ENCODE data around the gene EIPR1.
A peak's percentile ranks its signal among the peaks of the same experiment; 100 is the strongest.
"Not testable (repeated sequence)": the region's sequence is repeated elsewhere in the genome, so short reads cannot be mapped to it uniquely, and the experiment has no call there.

The EIPR1 gene

DNA sequence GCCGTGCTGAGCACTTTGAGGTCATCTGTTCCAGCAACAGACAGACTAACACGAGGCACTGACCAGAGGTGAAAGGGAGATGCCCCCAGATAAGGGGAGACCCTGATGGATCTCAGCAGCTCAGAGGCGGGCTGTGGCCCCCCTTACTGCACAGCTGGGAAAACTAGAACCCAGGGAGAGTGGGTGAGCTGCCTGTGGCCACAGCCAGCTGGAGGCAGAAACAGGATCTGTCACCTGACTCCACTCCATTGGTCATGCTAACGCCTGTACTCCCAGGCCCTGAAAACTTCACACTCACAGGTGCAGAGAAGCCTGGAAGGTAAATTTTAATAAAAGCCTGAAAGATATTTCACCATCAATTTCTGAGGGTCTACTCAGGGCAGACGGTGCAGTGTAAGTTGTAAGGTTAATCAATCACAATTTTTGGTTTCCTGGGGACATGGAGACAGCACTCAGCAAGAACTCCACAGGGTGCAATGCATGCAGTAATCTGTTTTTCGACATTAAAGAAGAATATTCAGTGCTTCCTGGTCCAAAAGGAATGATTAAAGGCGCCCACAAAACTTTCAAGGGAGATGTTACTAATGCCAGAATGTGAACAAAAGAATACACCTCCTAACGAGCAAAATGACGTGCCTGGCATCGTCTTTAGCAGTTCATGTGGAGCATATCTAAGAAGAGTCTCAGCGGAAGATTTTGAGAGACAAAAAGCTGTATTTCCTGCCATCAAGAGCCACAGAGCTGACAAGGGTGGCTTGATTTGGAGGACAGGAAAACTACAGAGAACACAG is 173.4 kb downstream of the EIPR1 start:
- no peak for DNase-seq

DNA sequence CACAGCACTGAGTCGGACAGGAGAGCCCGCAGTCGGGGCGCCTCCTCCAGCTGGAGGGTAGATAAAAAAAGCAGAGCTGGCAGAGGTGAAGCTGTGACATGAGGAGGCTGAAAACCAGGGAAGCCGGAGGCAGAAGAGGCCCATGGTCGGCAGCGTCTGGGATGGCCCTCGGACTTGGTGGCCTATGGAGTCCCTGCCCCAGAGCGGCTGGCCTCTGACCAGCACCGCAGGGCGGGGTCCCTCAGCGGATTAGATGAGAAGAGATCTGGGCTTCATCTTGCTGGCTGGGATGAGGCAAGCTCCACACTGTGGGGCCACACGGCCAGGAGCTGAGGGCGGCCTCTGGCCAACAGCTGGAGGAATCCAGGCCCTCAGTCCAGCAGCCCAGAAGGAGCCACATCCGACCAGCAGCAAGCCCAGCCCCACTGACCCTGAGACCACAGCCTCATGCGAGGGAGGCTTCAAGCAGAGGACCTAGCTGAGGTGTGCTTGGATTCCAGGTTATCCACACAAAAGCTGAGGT is 174.1 kb downstream of the EIPR1 start:
- DNase-seq, result no peak

DNA sequence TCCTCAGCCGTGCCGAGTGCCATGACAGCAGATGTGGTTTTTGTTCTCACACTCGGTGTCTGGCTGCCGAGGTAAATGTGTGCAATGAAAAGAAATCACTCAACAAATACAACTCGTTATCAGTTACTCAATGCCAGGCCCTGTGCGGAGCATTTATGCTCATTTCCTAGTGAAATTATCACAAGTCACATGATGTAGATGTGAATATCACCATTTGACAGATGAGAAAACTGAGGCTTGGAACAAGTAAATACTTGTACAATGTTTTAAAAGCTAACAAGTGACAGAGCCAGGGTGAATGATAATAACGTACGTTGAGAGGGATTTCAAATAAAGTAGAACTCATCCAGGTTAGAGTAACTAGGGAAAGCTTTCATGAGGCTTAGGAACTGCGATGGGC is 174.7 kb downstream of the EIPR1 start:
- no peak for DNase-seq

DNA sequence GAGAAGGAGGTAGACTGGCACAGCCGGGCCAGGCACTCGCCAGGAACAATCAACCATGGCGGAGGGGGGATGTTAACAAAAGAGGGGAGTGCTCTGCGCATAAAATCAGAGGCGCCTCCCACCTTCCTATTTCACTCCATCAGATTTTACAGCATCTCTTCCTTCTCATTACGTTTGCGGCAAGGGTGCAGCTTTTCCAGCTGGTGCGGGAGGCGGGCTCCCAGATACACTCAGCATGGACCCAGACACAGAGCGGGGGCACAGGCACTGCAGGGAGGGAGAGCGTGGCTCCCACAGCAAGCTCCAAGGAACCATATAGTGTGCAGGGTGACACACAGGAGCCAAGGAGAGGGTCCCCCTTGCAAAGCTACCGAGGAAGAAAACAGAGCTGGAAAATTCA is 176.3 kb downstream of the EIPR1 start:
- no peak for DNase-seq

DNA sequence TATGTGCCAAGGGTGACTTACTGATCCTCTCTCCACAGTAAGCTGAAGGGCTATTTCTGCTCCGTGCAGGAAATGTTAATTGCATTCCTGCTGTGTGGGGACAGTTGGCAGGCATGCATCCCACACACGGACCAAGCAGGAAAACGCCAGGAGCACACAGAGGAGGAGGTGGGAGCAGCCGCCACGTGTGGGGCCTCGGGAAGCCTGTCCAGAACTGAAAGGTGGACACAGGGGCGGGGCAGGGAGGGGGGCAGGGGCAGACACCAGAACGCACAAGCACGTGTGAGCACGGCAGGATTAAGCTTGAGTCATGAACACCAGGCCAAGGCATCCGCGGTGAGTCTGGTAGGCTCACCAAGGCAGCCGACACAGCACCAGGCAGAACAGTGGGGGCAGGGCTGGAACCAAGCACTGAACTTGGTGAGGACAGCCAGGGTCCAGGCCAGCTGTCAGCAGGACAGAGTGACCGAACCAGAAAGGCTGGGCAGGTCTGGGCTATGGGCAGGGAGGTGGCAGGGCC is 177.1 kb downstream of the EIPR1 start:
- no peak for DNase-seq

DNA sequence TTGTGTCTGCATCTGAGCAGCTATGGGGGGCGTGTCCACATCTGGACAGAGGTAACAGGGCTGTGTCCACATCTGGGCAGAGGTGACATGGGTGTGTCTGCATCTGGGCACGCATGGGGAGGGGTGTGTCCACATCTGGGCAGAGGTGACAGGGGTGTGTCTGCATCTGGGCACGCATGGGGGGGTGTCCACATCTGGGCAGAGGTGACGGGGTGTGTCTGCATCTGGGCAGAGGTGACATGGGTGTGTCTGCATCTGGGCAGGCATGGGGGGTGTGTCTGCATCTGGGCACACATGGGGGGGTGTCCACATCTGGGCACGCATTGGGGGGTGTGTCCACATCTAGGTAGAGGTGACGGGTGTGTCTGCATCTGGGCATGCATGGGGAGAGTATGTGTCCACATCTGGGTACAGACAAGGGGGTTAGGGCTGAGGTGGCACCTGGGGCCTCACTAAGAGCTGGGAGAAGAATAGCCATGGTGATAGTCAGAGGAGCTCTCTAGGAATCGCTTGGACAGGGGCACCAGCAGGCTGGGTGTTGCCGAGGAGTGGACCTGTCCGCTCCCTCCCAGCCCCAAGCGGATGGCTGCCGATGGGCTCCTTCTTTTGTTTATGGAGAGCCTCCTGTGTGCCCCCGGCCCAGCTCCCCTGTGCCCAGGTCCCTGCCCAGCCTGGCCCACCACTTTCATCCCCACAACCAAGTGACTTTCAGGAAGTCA is 177.8 kb downstream of the EIPR1 start:
- no peak for DNase-seq

DNA sequence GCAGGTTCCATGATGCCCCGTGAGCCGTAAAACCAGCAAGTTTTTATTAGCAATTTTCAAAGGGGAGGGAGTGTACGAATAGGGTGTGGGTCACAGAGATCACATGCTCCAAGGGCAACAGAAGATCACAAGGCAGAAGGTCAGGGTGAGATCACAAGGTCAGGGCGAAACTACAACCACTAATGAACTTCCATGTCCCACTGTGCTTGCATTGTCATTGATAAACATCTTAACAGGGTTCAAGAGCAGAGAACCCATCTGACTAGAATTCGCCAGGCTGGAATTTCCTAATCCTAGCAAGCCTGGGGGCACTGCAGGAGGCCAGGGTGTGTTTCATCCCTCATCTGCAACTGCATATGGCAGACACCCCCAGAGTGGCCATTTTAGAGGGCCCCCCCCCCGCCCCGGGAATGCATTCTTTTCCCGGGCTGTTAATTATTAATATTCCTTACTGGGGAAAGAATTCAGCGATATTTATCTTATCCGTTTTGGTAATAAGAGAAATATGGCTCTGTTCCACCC is 178.9 kb downstream of the EIPR1 start:
- not testable (repeated sequence) for DNase-seq

DNA sequence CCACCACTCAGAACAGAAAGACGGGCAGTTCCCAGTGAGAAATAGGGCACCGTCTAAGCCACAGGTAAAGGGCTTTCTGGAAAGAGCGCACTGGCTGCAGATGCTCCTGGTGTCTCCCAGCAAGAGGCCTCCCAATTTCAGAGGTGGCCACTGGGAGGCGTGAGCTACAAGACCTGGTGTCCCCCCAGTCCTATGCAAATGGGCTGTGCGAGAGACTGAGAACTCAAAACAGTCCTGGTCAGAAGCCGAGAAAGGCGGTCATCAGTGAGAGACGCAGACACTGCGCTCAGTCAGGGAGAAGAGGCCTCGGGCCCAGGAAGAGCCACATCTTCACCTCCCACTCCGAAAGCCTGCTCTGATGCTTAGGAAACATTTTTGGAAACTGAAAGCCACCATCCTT is 179.5 kb downstream of the EIPR1 start:
- peak; percentile 15 for DNase-seq

DNA sequence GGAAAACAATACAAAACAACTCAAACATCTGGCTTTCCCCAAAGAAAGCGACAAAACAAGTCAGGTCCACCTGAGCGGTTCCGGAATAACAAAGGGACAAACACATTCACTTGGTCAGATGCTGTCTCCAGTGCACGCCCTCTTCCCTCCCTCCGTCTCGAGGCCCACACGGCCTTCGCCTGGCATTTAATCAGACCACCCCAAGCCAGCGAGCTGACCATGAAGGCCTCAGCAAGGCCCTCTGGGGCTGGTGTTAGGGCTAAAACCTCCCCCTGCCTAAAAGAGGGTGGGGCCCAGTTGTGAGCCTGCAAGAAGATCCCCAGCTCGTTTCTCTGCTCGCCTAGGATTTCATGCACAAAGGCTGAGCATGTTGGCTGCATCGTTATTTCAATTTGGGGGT is 180.3 kb downstream of the EIPR1 start:
- DNase-seq, result no peak

DNA sequence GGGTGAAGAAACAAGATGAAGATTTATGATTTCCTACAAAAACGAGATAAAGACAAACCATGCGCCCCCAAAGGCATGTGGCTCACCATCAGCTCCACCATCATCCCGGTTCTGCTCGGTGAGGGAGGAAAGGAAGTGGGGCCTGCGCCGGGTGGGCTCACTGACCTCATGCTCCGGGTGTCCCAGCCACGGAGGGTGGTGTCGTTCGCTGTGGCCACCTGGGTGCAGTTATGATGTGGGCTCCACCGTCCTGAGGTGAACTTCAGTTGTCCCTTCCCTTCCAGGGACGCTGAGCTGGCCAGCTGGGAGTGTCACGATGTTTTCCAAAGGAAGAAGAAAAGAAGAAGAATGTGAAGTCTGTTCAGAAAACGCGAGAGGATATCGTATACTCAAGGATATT is 180.9 kb downstream of the EIPR1 start:
- no peak for DNase-seq

DNA sequence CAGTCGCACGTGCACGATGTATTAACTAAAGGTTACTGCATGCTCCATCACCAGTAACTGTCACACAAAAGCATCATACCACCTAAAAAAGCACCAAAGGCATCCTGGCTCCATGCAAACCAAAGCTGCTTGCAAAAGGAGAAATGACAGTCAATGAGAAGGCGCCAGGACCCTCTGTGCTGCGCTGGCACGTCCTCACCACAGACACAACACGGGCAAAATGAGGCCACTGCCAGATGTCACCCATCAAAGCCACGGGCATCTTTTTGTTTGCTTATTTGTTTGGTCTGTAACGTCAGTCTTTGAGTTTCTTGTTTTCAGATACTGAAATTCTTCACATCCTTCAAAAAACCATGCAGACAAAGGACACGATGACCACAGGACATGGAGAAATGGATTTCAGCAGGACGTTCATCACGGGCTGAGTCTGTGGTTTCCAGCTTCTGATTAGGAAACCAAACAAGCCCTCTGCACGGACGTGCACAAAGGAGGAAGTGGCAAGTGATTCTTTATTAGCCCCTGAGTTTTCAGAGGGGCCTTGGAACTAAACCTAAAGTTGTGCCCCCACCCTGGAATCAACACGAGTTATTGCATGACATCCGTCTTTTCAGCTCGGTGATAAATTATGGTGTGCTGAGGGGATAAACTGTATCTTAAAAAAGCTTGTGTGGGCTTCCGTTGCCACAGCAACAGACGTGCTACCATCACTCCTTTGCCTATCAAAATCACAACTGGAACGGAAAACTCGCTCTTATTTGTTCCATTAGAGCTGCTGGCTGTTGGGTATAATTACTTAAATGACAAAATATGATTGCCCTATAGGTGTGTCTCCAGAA is 181.8 kb downstream of the EIPR1 start:
- no peak for DNase-seq

DNA sequence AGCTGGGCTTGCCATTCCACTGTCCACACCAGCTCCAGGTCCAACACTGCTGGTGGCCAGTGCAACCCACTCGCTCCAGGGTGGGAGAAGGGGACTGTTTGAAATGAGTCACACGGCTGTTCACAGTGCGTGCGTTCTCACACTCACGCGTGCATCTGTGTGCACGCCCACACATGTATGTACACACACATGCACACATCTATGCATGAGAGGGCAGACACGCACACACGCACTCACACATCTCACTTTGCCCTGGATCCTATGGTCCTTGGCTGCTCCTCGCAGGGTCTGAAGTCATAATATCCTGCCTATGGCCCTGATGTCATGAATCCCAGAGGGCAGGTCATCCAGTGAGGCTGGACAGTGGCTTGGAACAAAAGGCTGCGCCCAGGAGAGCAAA is 182.8 kb downstream of the EIPR1 start:
- DNase-seq, result no peak

DNA sequence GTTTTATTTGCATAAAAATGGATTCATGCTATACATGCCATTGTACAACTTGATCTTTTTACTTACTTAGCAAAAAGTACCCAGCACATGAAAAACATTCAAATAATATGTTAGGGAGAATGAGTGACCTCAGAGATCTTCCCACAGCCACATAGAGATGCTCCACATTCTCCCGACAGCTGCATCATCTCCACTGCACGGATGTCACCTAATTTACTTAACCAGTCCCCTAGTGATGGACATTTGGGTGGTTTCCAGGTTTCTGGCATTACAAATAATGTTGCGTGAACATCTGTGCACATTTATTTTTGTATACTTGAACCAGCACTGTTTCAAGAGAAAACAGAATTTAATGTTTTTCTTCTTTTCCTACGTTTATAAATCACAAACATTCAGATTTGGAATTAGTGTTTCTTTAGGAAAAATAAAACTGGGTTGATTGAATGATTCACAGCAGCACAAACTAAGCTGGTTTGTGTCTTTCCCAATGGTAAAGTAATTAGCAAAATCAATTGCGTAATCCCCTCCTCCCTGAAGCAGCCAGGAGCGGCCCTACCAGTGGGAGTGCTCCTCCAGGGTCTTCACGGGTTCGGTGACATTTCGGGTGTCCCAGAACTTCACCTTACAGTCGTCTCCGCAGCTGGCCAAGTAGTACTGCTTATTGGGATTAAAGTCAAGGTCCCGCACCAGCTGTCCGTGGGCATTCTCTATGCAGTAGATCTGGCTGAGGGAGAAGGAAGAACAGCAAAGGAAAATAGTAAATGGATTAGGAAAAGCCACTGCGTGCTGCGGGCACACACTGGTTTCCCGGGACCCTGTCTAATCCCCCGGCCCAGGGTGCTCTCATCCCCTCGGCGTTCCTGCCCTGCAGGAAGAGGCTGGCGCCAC is 183.9 kb downstream of the EIPR1 start:
- no peak for DNase-seq

DNA sequence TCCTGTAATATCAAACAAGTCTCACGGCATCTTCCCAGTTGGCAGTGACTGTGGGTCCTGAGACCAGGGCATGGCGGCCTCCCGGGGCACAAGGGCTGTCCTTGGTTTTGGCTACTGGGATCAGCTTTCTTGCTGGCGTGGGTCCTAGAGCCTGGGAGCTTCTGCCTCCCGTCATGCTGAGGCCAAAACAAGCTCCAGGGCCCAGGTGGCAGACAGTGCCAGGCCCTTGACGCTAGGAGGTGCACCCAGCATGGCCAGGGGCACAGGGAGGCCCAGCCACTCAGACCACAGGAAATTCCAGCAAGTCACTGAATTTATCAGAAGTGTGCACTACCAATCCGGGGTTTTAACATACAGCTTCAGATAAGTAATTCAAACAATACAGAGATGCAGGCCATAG is 184.7 kb downstream of the EIPR1 start:
- DNase-seq, result no peak

DNA sequence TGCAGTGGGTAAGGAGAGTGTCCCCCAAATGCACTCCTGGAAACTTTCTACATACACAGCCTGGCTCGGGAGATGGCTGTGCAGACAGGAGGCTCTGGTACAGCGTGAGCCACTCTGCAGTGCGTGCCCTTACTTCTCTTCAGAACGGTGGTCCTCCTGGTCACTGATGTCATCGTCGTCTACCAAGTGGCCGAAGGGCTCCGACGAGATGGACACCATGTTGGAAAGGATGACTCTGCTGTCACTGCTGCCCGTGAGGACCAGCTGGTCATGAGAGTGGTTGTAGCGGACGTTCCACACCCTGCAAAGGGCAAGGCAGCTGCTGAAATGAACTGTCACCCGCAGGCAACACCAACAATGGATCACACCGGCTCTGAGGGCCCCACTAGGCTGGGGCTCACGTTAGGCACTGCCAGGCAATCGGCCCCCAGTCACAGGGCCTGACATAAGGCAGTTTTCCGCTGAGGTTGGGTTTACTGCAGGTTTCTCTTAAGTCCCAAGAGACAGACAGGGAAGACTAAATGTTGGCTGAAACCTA is 185.3 kb downstream of the EIPR1 start:
- DNase-seq, result no peak

DNA sequence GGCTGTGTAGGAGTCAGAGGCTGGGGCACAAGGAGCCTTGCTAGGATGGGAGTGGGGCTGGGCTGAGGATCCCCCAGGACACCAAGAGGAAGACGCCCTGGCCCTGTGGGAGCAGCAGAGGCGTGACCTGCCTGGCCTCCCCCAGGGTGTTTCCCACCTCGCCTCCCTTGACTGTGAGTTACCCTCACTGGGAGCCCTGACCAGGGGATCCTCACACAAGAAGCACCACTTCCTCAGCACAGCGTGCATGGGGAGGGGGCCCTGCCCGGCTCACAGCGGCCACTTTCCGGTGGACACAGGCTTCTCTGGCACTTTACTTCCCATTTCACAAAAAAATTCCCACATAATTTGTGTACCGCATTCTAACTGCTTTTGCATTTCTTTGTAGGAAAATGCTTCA is 187.7 kb downstream of the EIPR1 start:
- DNase-seq, result no peak

DNA sequence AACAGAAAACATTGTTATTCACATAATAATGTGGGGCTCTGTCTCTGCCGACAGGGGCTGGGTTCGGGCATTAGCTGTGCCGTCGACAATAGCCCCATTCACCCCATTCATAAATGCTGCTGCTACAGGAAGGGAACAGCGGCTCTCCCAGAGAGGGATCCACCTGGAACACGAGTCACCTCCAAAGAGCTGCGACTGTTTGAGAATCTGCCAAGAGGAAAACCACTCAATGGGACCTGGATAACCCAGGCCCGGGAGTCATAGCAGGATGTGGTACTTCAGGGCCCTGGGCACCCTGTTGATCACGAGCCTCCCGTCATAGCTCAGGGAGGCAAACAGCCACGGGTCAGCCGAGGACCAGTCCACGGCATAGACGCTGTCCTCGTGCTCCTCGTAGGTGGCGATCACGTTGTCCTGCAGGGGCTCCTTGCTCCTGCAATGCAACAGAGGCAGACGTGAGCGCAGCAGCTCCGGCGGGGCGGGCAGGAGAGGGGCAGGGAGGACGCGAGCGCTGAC is 188.5 kb downstream of the EIPR1 start:
- no peak for DNase-seq

DNA sequence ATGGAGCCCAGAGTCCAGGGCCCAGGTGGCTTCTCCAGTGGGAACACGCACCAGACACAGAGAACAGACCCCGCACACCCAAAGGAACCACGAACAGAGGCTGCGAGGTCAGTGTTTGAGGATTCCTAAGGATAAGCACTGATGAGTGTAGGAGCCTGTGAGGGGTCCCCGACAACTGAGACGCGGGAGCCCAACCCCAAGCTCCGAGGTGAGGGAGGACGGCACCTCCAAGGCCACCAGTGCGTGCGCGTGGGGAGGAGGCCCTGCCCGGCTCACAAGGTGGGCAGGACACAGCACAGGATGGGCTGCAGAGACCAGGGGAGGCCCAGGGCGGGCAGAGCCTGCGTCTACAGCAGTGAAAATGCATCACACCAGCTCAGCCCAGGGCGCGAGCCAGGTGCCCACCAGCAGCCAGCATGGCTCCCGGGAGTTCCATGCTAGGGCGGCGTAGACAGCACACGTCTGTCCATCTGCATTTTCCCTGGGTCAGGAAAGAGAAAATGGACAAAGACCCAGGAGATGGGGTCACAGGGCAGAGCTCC is 189.1 kb downstream of the EIPR1 start:
- no peak for DNase-seq

DNA sequence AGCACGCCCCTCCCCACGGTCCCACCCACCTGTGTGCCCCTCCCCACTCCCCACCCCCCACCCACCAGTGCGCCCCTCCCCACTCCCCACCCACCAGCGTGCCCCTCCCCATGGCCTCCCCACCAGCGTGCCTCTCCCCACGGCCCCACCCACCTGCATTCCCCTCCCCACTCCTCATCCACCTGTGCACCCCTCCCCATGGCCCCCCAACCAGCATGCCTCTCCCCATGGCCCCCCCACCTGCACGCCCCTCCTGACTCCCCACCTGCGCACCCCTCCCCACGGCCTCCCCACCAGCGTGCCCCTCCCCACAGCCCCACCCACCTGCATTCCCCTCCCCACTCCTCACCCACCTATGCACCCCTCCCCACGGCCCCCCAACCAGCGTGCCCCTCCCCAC is 190.2 kb downstream of the EIPR1 start:
- no peak for DNase-seq

DNA sequence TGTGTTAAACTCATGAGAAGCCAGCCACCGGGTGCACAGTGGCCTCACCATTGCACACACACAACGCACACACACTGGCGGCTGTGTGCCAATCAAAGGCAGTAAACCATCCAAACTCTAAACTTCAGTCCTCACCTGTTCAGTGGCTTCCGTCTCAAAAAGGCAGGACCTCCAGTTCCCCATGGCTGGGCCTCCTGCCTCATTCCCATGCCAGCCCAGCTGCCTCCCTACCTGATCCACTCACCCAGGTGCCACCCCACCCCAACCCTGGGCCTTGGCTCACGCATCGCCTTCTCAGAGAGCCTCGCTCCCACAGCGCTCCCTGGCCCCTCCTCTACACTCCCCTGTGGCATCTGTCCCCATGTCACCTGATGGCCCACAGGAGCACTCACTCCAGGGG is 190.9 kb downstream of the EIPR1 start:
- DNase-seq, result no peak

DNA sequence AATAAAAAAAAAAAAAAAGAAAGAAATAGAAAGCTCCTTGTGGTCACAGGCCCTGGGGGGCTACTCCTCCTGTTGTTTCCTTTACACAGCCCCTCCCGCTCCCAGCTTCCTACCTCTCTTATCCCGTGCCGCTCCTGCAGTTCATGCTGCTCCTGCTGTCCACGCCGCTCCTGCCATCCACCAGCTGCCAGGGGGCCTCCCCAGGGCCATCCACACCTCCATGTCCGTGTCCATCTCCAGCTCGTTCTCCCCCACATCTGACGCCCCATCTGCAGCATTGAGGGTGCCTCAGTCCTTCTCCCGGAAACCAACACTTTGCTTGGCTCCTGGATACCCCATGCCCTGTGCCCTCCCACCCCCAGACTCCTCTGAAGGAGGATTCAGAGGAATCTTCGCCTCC is 191.7 kb downstream of the EIPR1 start:
- DNase-seq, result no peak
